ENCODE data around the gene SLC29A3. TPM values are rescaled to one million over a fixed set of nuclear protein-coding genes. Genes with fewer than 3 reads are reported as not detected.

The SLC29A3 gene
- total and polyA plus RNA-seq, 10 of the 15 experiments (the other 5 are each of a cell fraction or from before 2014, with no cell fraction given) = 1.5 to 4.0 (median 2.7) TPM

DNA sequence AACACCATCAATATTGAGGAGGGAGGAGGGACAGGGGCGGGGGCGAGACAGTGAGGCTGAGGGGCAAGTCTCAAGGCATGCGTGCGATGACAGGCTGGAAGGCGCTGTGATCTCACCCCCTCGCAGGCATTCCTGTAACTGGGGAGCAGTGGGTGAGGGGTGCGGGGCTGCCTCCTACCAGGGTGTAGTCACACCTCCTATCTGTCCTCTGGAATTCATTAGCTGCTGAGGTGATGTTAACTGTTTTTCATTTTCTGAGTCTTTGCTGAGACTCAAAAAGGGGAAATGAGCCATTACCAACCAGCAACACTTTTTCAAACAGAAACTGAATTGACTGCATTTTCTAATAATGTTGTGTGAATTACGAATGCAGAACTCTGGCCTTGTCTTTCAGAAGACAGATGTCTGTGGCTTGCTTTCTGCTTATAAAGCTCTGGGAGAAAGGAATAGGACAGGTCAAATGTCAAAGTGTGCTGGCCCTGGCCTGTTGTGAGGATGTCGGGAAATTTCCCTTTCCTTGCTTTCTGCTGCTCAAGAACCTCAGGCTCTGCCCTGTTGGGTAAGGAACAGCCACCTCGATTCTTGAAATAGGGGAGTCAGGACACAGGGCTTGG, 53.9 kb downstream of the SLC29A3 start (continued):
- peak; percentile 99 for TF ChIP-seq SPI1 (IDR thresholded peaks at IDR 0.05; ENCODE audit: borderline replicate concordance, insufficient read depth, low read depth, low read length)
- TF ChIP-seq, protein P1, sequence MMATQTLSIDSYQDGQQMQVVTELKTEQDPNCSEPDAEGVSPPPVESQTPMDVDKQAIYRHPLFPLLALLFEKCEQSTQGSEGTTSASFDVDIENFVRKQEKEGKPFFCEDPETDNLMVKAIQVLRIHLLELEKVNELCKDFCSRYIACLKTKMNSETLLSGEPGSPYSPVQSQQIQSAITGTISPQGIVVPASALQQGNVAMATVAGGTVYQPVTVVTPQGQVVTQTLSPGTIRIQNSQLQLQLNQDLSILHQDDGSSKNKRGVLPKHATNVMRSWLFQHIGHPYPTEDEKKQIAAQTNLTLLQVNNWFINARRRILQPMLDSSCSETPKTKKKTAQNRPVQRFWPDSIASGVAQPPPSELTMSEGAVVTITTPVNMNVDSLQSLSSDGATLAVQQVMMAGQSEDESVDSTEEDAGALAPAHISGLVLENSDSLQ (IDR thresholded peaks at IDR 0.05) = peak; percentile 48; the same call in 1 of the 2 replicates
- TF ChIP-seq NFIC (IDR thresholded peaks at IDR 0.05; ENCODE audit: low read depth, low read length) = peak; percentile 68; the same call in 1 of the 2 replicates
- peak; percentile 58 for TF ChIP-seq MEF2B (IDR thresholded peaks at IDR 0.05; ENCODE audit: partially characterized antibody, poor library complexity, severe bottlenecking)
- TF ChIP-seq IKZF2 (IDR thresholded peaks at IDR 0.05) = peak; percentile 97 to 98
- no peak for TF ChIP-seq CHD4 (IDR thresholded peaks at IDR 0.05)
- TF ChIP-seq YBX1 (IDR thresholded peaks at IDR 0.05) = no peak
- TF ChIP-seq MTA3 (IDR thresholded peaks at IDR 0.05; ENCODE audit: borderline replicate concordance, low read length) = no peak
- peak; percentile 89 for TF ChIP-seq IRF4 (IDR thresholded peaks at IDR 0.05; ENCODE audit: low read depth, low read length)
- TF ChIP-seq EED (IDR thresholded peaks at IDR 0.05; ENCODE audit: low read depth) = peak; percentile 87
- TF ChIP-seq MXI1 (IDR thresholded peaks at IDR 0.05; ENCODE audit: low read depth, low read length) = peak; percentile 48; the same call in 1 of the 2 replicates
- TF ChIP-seq NR2C1 (IDR thresholded peaks at IDR 0.05) = peak; percentile 83
- 0 out of 2 replicates have a peak, but pooled peaks have one; percentile 52 for TF ChIP-seq PAX5 (IDR thresholded peaks at IDR 0.05; ENCODE audit: borderline replicate concordance, low read depth, low read length)
- peak; percentile 70 for TF ChIP-seq JUNB (IDR thresholded peaks at IDR 0.05)
- TF ChIP-seq MYC (IDR thresholded peaks at IDR 0.05; ENCODE audit: insufficient read depth, insufficient read length, insufficient replicate concordance, low read length, severe bottlenecking) = no peak
- no peak for TF ChIP-seq PML (IDR thresholded peaks at IDR 0.05; ENCODE audit: low read length)

Measured in GM12878 (cell line).